SKM-1 treated with dmso at 0.1 percent for 144 hours (cell line): Measurements from ENCODE around the gene PXDN.

Experiments
- DNase-seq: peaks from one replicate; lab custom pipeline; 2025; ENCODE audit not compliant: unreplicated experiment; lab: John Stamatoyannopoulos, UW

PXDN gene

DNA sequence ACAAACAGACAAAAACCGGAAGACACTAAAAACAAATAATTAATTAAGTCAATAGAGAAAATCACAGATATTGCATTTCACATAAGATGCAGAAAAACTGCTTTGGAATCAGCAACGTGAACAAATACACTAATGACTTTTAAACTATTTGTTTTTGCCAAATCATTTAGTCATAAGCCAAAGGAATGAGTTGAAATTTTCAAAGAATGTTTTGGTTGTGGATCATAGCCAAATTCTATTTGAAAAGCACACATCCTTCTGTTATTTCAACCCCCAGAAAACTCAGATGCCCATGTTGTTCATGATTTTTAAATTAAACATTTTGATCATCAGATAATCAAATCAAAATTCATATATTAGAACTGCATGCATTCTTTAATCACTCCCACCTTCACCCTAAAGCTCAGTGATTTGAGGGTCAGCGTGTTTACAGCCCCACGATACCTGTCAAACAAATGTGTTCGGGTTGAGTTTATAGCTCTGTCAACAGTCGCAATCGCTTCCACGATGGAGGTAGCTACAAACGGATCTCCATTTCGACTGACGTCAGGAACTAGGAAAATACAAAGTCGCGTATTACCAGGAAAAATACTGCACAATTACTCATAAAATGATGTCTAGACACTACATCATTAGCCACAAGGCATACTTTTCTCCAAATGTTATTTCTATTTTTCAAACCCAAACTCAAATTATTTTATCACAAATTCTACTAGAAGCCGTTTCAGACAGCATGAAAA lies 90.2 kb downstream of the PXDN start:
- DNase-seq = no peak

DNA sequence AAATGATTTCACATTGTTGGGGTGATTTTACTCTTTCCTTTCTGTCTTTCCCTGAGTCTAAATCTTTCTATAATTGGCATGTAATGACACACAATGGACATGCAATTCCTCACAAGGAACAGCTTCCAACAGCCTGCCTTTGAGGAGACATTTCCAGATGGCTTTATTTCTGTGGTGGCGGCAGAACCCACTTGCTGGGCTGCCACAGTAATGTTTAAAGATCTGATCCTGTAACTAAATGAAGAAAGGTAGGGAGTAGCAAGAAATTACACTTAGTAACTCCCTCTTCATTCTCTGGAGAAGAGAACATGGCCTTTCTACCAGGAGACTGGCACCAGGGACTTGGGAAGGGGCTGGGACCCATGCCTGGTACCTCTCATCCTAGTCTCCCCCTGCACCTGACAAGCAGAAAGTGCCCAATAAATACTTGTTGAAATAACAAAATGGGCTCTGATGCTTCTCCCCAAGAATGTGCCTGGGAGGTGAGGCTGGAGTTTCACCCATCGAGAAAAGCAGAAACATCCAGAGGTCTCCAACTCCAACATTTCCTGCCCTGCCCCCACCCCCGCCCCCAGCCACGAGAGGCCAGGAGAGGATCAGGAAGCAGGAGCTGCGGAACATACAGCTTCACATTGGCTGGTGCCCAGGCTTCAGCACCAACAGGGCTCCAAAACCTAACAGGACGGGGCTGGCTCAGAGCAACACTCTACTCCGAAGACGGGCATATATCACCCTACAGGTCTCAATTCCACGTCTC lies 92.1 kb downstream of the PXDN start:
- DNase-seq = no peak

DNA sequence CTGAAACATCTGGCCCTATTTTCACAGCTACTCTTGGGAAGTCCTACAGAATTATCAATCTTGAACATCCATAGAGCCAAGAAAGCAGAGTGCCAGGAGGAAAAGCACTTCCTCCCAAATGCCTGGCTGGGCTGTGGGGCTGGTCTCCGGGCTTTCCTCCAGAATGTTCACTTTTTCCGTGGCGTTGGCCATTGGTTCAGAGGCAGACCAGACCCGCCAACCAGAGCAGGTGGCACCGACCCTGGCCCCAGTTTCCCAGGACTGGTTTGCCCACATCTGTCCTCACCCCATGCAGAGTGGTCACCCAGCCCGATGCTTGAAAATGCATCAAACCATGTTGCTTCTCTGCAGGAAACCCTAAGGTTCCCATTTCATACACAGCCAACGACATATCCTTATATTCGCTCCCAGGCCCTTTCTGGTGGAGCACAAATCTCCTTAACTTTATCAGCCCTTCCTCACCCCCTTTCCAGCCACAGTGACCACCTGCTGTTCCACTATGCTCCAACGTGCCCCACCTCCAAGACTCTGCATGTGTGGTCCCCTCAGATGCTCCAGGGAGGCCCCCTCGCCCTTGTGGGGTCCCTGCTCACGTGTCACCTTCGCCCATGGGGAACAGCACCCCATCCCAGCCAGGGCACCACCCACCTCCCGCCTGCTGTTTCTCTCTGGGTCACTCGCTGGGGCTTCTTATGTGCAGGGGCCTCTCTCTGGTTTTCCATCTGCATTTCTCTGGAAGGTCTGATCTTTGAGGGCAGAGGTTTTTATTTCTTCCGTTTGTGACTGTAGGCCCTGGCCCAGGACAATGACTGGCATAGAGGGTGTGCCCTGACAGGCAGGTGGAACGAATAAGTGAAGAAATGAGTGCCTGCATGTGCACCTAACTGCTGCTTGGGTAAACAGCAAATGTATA lies 92.9 kb downstream of the PXDN start:
- DNase-seq = no peak

DNA sequence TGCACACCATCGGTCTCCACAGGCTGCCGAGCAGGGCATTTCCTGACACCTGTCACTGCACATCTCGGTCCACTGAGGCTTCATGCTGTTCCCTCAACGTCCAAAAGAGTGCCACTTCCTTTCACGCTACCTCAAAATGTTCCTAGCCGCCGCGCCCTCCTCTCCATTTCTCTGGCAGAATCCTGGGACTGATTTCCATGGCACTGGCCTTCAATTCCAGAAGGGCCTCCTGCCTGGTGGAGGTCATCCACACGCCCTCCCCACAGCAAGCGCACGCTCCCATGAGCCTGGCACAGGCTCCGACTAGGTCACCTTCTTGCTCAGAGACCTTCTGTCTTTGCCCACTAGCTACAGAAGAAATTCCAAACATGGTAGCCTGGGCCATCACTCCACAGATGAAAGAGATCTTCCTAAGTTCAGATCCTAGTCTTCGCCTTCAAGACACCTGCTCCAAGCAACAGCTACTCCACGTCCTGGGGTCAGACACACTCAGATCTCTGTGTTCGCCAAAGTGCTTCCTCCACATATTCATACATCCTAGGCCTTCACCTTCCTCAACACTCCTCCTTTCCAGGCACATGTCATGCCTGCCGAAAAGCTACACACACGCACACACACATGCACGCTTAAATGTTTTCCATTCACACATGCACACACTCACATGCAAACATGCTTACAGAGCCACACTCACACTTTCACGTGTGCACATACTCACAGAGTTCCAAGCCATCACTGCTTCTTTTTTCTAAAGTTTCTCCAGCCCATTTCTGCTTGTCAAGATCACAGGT lies 94.0 kb downstream of the PXDN start:
- no peak for DNase-seq

DNA sequence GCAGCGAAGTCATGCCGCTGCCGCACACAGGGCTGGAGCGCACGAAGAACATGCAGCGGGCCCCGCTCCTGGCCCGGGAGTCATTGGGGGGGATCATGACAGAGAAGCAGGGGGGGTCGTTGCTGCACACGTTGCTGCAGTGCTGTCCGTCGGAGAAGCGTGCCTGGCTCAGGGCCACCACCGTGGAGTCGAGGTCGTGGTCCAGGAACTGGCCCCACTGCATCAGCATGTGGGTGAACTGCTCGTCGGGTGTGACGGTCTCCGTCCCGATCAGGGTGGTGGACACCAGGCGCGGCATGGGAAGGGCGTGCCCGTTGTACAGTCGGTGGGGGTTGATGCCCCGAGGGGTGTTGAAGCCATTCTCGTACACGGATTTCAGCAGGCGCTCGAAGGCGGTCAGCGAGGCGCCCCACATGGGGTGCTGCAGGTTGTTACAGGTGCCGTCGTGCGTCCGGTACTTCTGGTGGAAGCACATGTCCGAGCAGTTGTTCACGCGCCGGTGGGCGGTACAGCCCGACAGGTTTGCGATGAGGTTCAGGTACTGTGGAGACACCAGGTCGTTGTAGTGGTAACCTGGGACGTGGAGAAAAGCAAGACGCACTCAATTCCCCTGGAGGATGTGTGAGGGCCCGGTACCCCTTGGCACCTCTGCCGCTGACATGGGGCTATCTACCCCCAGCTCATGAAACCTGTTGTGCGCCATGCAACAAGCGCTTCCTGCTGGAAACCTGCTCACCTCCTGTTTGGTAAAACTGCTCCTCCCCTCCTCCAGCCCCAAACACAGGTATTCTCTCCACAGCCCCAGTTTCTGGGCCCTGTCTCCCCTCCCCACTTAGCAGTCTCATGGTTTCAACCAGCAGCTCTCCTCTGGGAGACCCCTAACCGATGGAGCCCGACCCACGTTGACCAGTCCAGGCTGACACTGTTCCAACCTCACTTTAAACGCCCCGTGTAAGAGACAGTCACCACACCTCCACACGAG lies 94.9 kb downstream of the PXDN start:
- DNase-seq = no peak

DNA sequence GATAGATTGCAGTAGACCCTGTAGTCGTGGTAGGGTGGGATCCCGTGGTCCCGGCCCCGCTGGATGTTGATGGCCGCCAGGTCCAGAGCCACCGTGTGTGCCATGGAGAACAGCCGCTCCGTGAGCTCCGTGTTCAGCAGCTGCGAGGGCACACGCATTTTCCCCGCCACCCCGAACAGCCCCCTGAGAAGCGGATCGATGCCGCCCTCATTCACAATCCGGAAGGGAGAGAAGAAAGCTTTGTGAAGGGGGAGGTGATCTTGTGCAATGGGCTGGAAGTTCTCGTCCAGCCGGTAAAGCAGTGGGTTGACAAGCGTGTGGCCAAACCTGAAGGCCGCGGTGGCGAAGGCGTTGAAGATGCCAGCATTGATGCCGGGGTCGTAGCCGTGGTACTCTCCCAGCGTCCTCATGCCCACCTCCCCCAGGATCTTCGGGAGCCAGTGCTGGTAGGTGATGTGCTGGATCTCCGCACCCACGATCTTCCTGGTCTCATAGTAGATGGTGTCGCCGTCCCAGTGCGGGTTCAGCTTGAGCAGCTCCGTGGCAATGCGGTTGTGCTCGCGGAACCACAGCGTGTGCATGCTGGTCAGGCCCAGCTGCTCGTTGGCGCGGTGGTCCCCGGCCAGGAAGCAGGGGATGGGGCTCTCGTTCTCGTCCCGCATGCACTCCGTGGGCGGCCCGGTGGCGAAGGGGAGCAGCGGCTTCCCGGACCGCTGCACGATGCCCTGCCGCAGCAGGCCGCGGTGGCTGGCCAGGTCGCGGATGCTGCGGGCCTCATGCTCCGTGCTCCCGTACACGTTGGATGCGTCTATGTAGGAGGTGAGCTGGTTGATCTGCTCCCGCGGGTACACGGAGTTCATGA lies 95.8 kb downstream of the PXDN start:
- no peak for DNase-seq

DNA sequence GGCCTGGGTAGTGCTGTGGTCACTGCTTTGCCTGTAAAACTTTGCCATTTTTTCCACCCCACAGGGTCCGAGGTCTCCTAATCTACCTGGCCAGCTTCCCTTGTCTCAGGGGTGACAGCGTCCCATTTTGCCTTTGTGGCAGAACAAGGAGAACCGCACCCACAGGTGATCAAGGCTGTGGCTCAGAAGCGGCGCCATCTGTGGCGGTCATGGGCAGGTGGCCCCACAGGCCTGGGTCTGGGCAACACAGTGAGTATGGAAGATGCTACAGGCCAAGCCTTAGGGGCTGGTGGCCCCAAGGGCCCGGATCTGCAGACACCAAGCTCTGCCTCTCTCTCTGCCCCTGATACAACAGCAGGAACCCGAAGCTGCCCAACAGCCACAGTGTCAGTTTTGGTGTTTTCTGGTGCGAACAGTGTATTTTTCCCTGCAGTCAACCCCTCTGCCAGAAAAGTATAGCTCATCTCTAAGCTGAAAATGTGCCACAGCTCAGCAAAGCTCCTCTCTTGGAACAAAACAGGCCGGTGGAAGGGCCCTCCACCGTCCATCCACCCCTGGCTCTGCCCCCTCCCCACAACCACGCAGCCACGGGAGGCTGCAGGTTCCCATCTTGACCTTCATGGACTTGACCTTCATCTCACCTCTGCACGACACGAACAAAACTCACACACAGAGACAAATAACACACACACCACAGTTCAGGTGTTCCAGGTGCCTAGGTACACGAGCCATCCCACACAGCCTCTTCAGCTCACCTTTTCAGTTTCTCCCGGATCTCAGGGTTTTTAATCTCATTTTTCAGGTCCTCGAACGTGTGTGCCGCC lies 96.7 kb downstream of the PXDN start:
- no peak for DNase-seq

DNA sequence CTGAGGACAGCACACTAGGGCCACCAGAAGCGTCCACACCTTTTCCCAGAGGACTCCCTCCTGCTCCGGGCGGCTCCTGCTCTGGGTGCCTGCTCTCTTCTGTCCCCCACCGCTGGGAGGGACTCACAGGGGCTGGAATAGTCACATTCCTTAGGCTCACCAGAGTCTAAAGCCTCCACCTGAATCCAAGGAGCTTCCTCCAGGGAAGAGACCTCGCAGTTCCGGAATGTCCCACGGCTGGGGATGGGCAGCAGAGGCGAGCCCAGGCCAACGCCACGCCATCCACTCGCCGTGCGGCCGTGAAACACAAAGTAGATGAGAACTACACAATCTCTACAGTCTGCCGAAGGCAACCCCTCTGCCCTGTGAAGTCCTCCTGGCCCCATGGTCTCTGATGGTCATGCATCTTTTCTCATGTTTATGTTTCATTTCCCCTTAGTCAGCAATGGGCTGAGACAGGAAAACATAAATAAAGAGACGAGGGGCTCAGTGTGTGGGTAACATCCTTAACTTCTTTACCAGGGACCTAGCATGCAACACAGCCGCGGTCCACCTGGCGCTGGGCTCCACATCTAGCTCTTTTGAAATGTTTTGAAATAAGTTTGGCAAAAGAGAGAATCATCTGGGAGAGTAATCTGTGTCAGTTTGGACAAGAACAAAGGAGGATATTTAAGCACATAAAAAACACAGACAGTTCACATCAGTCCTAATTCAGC lies 98.4 kb downstream of the PXDN start:
- DNase-seq = no peak

DNA sequence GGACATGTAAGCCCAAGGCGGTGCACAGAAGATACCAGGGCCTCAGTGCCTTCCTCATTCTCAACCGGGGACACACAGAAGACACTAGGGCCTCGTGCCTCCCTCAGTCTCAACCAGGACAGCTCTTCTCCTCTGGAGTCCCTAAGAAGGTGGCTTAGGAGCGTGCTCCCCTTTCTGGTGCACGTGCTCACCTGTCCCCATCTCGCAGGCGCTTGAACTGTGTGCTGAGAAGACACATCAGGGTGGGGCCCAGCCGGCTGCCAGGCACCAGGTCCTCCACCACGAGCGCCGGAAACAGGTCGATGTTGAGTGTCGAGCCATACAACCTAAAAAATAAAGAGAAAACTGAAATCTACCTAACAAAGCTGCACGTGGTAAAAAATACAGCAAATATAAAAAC lies 99.9 kb downstream of the PXDN start:
- no peak for DNase-seq

DNA sequence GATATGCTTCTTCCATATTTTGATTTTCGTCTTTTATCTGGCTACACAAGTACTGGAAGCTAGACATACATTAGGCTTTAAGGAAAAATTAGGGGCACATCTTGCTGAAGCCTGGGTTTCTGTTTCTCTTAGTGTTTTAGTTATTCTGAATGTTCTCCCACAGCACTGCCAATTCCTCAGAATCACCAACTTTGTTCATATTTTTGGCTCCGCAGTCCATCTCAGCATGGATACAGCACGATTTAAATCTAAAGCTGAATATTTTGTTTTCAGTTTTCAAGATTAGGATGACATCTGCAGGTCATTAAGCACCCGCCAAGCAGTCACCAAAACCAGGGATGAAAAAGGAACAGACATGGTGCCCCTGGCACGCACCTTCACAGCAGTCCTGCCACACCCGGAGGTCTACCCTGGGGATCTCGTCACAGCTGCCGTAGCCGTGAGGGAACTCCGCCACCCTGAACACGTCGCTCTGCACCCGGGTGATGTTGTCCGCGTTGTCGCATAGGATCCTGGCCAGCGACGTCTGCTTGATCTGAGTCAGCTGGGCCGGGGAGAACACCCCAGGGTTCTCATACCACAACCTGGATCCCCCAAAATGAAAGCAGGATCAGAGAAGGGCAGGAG lies 101.2 kb downstream of the PXDN start:
- DNase-seq = no peak

DNA sequence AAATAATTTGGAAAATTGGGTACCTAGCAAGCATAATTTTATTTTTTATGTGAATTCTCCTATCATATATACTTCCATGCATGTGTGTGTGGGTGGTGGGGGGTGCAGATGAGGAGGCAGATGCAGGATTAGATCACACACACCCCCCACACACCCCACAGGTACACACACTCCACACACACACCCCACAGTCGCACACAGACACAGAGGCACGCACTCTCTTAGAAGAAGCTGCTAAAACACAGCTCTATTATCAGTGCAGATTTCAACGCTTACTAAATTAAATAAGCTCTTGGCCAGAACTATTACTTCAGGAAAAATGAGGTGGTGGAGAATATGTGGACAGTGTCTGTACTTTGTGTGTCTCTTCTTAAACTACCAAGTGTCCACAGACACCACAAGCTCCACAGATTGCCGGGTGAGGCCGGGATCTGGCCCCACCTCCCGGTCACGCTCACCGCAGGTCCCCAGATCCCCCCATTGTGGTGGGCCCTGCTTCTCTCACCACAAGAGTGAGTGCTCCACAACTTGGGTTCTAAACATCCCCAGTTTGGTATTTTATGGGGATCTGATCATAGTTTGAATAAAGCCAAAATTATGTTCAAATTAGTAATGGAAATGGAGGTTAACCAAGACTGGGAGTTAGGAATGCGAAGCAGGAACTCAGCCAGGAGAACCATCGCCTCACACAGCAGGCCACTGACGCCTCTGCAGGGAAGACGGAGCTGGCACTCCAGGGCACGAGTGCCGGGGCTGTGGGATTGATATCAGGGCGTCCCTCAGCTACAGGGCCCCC lies 102.1 kb downstream of the PXDN start:
- DNase-seq = no peak

DNA sequence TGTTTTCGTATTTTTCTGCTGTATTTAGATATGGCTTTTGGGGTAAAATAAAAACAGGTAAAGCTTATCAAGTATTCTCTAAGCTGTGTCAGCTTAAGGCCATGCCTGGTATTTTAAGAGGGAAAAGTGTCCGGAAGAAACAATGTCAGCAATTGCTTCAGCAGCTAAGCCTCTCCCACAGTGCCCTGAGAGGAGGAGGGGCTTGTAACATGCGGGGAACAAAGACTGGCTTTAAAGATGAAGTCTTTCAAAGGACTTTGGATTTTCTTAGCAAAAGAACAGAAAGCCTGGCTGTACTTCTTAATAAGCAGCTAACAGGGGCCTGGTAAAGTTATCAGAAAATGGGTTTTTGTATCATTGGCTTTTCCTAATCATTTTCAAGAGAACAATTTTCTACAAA lies 102.8 kb downstream of the PXDN start:
- no peak for DNase-seq

DNA sequence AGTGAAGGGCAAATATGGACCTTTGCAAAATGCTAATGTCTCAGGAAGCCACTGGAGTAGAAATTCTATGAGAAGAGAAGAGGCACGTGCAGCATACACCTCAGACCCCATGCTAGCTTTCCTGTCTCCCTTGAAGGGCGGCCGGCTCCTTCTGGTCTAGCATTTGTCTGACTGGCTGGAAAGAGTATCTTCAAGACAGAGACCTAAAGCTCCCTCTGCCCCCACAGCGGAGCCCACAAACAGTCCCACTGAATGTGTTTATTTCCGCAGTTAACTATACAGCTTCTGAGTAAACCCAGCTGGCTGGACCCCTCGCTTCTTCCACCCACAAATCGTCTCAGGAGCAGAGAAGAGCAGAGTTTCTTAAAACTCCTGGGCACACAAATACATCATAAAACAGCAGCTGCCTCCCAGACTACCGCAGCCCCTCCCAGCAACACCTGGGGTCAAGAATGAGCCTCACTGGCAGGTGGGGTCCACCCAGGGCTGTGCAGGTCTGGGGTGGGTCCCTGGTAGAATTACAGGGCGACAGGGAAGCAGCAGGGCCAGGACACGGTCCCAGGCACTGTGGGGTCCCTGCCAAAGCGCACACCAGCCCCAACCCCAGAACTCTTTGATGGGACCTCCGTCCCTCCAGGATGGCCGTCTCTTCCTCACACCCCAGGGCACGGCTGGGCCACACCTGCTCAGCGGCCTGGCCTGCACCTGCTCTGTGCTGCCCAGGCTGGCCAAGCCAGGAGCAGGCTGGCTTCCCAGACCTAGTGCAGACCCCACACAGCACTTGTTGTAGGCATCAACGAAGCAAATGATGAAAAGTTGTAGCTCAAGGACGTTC lies 103.8 kb downstream of the PXDN start:
- DNase-seq = no peak

DNA sequence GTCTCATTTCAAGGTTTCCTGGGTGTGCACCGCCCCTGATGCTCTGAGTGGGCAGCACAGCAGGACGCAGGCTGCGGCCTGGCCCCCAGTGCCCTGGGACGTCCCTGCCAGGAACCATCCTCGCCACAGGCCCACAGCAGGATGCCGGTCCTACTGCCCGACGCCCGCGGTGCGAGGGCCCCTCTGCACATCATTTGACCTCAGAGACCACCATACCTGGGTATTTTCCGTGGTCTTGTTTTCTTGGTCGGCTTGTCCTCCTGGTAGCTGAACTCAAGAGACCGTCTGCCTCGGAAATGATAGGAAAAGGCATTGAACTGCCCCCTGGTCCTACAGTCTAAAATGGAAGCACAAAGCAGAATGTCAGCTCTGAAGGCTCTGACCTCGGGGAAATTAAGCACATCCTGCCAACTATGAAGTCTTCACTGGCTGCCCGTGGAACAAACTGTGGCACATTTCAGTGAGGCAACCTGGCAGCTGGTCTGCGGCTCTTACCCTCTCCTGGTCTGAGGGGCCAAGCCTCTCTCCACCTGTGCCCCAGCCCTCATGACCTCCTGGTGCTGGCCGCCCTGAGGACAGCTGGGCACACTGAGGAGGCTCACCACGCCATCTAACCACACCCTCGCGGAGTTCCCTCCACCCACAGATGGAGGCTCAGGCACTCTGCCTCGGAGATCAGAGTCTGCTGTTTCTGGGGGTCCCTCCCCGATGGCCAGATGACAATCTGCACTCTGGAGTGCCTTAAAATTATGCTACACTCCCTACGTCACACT lies 105.0 kb downstream of the PXDN start:
- DNase-seq = no peak
